Neuronal stem cell (in vitro differentiated cells): ENCODE results near the gene DEPDC5.

Source experiments
- DNase-seq: peaks from one replicate; pipeline ENCODE4 v3.0.0-alpha.2; 2013; ENCODE audit warnings: low spot score
- H2AFZ ChIP-seq: one replicate; pipeline ENCODE4 v1.6.1; 2013; ENCODE audit warnings: mild to moderate bottlenecking, low read length, inconsistent platforms
- H2AK5ac ChIP-seq: 2 replicates; pipeline ENCODE4 v1.6.1; 2013; ENCODE audit warnings: low read depth, mild to moderate bottlenecking, inconsistent platforms, low read length, moderate library complexity, mixed read lengths
- H2BK120ac ChIP-seq: 2 replicates; pipeline ENCODE4 v1.6.1; 2013; ENCODE audit warnings: low read depth, mild to moderate bottlenecking, inconsistent platforms, low read length, moderate library complexity, mixed read lengths
- H2BK12ac ChIP-seq: one replicate; pipeline ENCODE4 v1.6.1; 2013; ENCODE audit warnings: low read length, inconsistent platforms
- H2BK15ac ChIP-seq: 2 replicates; pipeline ENCODE4 v1.6.1; 2013; ENCODE audit warnings: mild to moderate bottlenecking, low read length, inconsistent platforms, mixed read lengths
- H2BK5ac ChIP-seq: one replicate; pipeline ENCODE4 v1.6.1; 2013; ENCODE audit warnings: inconsistent platforms, mild to moderate bottlenecking, low read length, moderate library complexity
- H3K14ac ChIP-seq: one replicate; pipeline ENCODE4 v1.6.1; 2013; ENCODE audit warnings: low read length, inconsistent platforms
- H3K18ac ChIP-seq: 2 replicates; pipeline ENCODE4 v1.6.1; 2013; ENCODE audit warnings: low read length, inconsistent platforms
- H3K23ac ChIP-seq: 2 replicates; pipeline ENCODE4 v1.6.1; 2013; ENCODE audit warnings: low read depth, mild to moderate bottlenecking, mixed read lengths, low read length, inconsistent platforms; ENCODE audit not compliant: poor library complexity
- H3K27ac ChIP-seq: replicated peaks from 3 replicates; pipeline ENCODE4 v1.5.1; 2013; ENCODE audit warnings: low read length, inconsistent platforms
- H3K27me3 ChIP-seq, 3 experiments: 2 replicates each; pipeline ENCODE4 v1.6.1; 2013; ENCODE audit warnings: low read length in 3 of 3, mild to moderate bottlenecking in 2 of 3, inconsistent platforms in 1 of 3, low read depth in 1 of 3, mixed read lengths in 1 of 3, moderate library complexity in 1 of 3; ENCODE audit not compliant: control insufficient read depth in 3 of 3, insufficient read depth in 3 of 3
- H3K36me3 ChIP-seq, 2 donors: replicated peaks in 1 of 2; 2 replicates each; pipeline ENCODE4 v1.6.1; 2013; ENCODE audit warnings: low read length in 2 of 2; ENCODE audit not compliant: control insufficient read depth in 2 of 2, insufficient read depth in 2 of 2
- H3K4ac ChIP-seq: 2 replicates; pipeline ENCODE4 v1.6.1; 2013; ENCODE audit warnings: inconsistent platforms, mild to moderate bottlenecking, low read length, moderate library complexity
- H3K4me1 ChIP-seq, 2 donors: 1 replicate in 1 of 2; 2 replicates in 1 of 2; pipeline ENCODE4 v1.6.1; 2013; ENCODE audit warnings: low read length in 2 of 2, low read depth in 1 of 2; ENCODE audit not compliant: control insufficient read depth in 2 of 2, insufficient read depth in 1 of 2
- H3K4me2 ChIP-seq: one replicate; pipeline ENCODE4 v1.6.1; 2013; ENCODE audit warnings: mild to moderate bottlenecking, low read length, inconsistent platforms; ENCODE audit not compliant: insufficient read depth, poor library complexity, severe bottlenecking
- H3K4me3 ChIP-seq, 2 donors: 2 replicates each; pipeline ENCODE4 v1.5.1; 2013; ENCODE audit warnings: low read length in 2 of 2, mild to moderate bottlenecking in 2 of 2, inconsistent platforms in 1 of 2, moderate library complexity in 1 of 2
- H3K79me1 ChIP-seq: one replicate; pipeline ENCODE4 v1.6.1; 2013; ENCODE audit warnings: low read depth, mild to moderate bottlenecking, inconsistent platforms, low read length, moderate library complexity
- H3K9ac ChIP-seq: one replicate; pipeline ENCODE4 v1.6.1; 2013; ENCODE audit warnings: mild to moderate bottlenecking, low read depth, low read length, inconsistent platforms; ENCODE audit not compliant: poor library complexity
- H3K9me3 ChIP-seq, 2 donors: replicated peaks in 1 of 2; 2 replicates each; pipeline versions ENCODE3 to v1.6.1; 2013; ENCODE audit warnings: low read length in 2 of 2, mild to moderate bottlenecking in 2 of 2, inconsistent platforms in 1 of 2, low read depth in 1 of 2, mixed read lengths in 1 of 2, moderate library complexity in 1 of 2; ENCODE audit not compliant: control insufficient read depth in 2 of 2, insufficient read depth in 1 of 2
- H4K8ac ChIP-seq: one replicate; pipeline ENCODE4 v1.6.1; 2013; ENCODE audit warnings: low read depth, mild to moderate bottlenecking, inconsistent platforms, low read length, moderate library complexity
- H4K91ac ChIP-seq: one replicate; pipeline ENCODE4 v1.6.1; 2013; ENCODE audit warnings: low read length, low read depth, mild to moderate bottlenecking, inconsistent platforms; ENCODE audit not compliant: poor library complexity
- WGBS, 2 donors: extraction: QIAGEN DNeasy Blood & Tissue Kit; methylation state at CpG; one replicate each; pipeline ENCODE4 v1.1.7; 2013; ENCODE audit warnings: missing lambda C conversion rate in 2 of 2, mixed read lengths in 1 of 2; ENCODE audit not compliant: insufficient read length in 2 of 2, insufficient replicate concordance in 1 of 2; ENCODE audit errors: extremely low coverage in 2 of 2; 5-methylcytosine and 5-hydroxymethylcytosine counted together

Gene DEPDC5

DNA sequence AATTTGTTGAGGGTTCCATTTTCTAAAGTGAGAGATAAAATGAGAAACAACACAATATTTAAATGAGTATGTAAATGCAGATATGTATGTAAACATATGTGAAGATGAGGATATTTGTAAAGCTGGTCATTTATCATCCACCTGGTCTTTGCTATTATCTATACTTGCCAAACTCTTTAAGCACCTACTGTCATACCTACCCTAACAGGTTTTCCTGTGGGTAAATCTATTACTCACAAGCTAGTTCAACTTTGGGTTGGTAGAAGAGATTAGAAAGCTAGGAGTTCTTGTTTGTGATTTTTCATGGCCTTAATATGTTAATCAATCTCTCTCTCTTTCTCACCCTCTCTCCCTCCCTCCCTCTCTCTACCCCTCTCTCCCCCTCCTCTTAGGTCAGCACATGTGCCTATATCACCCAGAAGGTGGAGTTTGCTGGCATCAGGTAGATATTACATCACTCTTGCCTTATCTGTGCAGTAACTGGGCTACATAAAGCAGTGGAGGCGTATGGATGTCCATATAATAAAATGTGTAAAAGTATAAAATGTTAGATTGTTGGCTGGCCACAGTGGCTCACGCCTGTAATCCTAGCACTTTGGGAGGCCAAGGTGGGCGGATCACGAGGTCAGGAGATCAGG is 14.7 kb downstream of the DEPDC5 start:
- Histone ChIP-seq H3K23ac (no peak overlapping the region), H2AK5ac (no peak overlapping the region), H4K8ac (no peak overlapping the region), H3K27ac (no peak overlapping the region), H3K4me1 (no peaks in the 10 kb centered on the region), H2BK120ac (no peak overlapping the region), H3K4me3 (no peak overlapping the region), H3K79me1 (no peaks in the 10 kb centered on the region), H3K27me3 (no peaks in the 10 kb centered on the region), H2BK5ac (no peak overlapping the region), H2AFZ (no peak overlapping the region), H3K14ac (no peak overlapping the region), H3K36me3 (peaks cover 6 to 82% of the 10 kb centered on the region in 2 donors), H3K9ac (no peak overlapping the region), H3K4ac (no peak overlapping the region), H3K4me2 (no peak overlapping the region), H2BK12ac (no peak overlapping the region), H3K9me3 (no peaks in the 10 kb centered on the region), H3K18ac (no peak overlapping the region), H4K91ac (no peak overlapping the region), H2BK15ac (no peak overlapping the region)
- no CpG with 5 or more reads among the region's 4 CpGs for WGBS, 2 donors
- DNase-seq, result no peak

DNA sequence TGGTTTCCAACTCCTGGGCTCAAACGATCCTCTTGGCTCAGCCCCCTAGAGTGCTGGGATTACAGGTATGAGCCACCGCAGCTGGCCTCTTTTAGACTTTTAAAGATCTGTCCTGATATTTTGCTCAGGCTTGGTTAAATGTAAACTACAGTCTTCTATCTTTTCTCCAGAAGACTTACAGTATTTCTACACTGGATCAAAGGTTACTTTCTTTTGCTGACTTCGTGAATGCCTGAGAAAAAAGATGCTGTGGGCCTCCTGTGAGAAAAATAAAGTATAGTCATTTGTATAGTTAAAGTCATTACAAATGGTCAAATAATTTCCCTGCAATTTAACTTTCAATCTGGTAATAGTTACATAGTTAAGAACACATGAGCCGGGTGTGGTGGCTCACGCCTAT is 19.6 kb downstream of the DEPDC5 start:
- H2AK5ac ChIP-seq, result no peak overlapping the region
- H3K4me2 ChIP-seq, result no peak overlapping the region
- no peaks in the 10 kb centered on the region for H3K27me3 ChIP-seq
- H4K91ac ChIP-seq, result no peak overlapping the region
- H3K14ac ChIP-seq, result no peak overlapping the region
- no peak overlapping the region for H3K27ac ChIP-seq
- WGBS, 2 donors, result no CpG with 5 or more reads among the region's 5 CpGs
- H2AFZ ChIP-seq, result no peak overlapping the region
- H2BK5ac ChIP-seq, result no peak overlapping the region
- H3K4me3 ChIP-seq, result no peak overlapping the region
- H2BK15ac ChIP-seq, result no peak overlapping the region
- H4K8ac ChIP-seq, result no peak overlapping the region
- no peak for DNase-seq
- H2BK12ac ChIP-seq, result no peak overlapping the region
- H3K9me3 ChIP-seq, result no peaks in the 10 kb centered on the region
- no peaks in the 10 kb centered on the region for H3K79me1 ChIP-seq
- no peaks in the 10 kb centered on the region for H3K4me1 ChIP-seq
- H3K4ac ChIP-seq, result no peak overlapping the region
- H3K18ac ChIP-seq, result no peak overlapping the region
- peaks cover 8 to 79% of the 10 kb centered on the region in 2 donors for H3K36me3 ChIP-seq
- no peak overlapping the region for H3K23ac ChIP-seq
- no peak overlapping the region for H3K9ac ChIP-seq
- H2BK120ac ChIP-seq, result no peak overlapping the region

DNA sequence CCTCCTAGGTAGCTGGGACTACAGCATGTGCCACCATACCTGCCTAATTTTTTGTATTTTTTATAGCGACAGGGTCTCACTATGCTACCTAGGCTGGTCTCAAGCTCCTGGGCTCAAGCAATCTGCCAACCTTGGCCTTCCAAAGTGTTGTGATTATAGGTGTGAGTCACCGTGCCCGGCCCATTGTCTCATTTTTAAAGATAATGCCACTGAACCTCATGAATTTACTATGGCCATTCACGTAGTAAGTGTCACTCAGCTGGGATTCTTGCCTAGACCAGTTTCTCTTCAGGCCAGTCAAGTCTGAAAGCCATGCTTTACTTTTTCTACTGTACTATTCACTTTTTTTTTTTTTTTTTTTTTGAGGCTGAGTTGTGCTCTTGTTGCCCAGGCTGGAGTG is 22.4 kb downstream of the DEPDC5 start:
- H3K9me3 ChIP-seq, result no peaks in the 10 kb centered on the region
- no peak for DNase-seq
- no peak overlapping the region for H4K8ac ChIP-seq
- H3K4me2 ChIP-seq, result no peak overlapping the region
- peaks cover 14 to 76% of the 10 kb centered on the region in 2 donors for H3K36me3 ChIP-seq
- H2BK5ac ChIP-seq, result no peak overlapping the region
- no peak overlapping the region for H3K9ac ChIP-seq
- H2AK5ac ChIP-seq, result no peak overlapping the region
- no peak overlapping the region for H2BK15ac ChIP-seq
- no peaks in the 10 kb centered on the region for H3K4me1 ChIP-seq
- no peak overlapping the region for H2BK12ac ChIP-seq
- no peak overlapping the region for H4K91ac ChIP-seq
- no peak overlapping the region for H3K23ac ChIP-seq
- no peak overlapping the region for H3K27ac ChIP-seq
- H2BK120ac ChIP-seq, result no peak overlapping the region
- H2AFZ ChIP-seq, result no peak overlapping the region
- no peak overlapping the region for H3K4me3 ChIP-seq
- H3K4ac ChIP-seq, result no peak overlapping the region
- H3K14ac ChIP-seq, result no peak overlapping the region
- no peaks in the 10 kb centered on the region for H3K27me3 ChIP-seq
- H3K79me1 ChIP-seq, result no peaks in the 10 kb centered on the region
- H3K18ac ChIP-seq, result no peak overlapping the region
- no CpG with 5 or more reads among the region's 4 CpGs for WGBS, 2 donors

DNA sequence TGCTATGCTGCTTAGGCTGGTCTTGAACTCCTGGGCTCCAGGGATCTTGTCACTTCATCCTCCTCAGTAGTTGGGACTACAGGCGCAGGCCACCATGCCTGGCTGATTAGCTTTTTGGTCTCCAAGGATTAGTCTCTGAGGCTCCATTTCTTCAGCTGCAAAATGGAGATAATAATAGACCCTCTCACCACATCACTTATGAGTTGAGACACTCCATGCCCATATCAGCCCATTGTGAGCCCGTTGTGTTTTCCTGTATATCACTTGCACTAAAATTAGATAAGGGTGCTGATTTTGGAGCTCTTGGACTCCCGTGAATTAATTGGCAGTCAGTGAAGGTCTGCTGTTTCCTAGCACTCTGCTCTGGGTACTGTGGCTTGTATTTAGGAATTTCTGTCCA is 36.0 kb downstream of the DEPDC5 start:
- H2AK5ac ChIP-seq, result no peak overlapping the region
- H4K91ac ChIP-seq, result no peak overlapping the region
- no peaks in the 10 kb centered on the region for H3K79me1 ChIP-seq
- no peak for DNase-seq
- no peak overlapping the region for H3K4ac ChIP-seq
- no CpG with 5 or more reads among the region's 3 CpGs for WGBS, 2 donors
- H3K27me3 ChIP-seq, result no peaks in the 10 kb centered on the region
- H3K9ac ChIP-seq, result no peak overlapping the region
- H4K8ac ChIP-seq, result no peak overlapping the region
- H3K9me3 ChIP-seq, result no peaks in the 10 kb centered on the region
- H3K4me1 ChIP-seq, result no peaks in the 10 kb centered on the region
- peaks cover 0 to 79% of the 10 kb centered on the region in 2 donors for H3K36me3 ChIP-seq
- H3K23ac ChIP-seq, result no peak overlapping the region
- H3K18ac ChIP-seq, result no peak overlapping the region
- H2BK5ac ChIP-seq, result no peak overlapping the region
- no peak overlapping the region for H2BK15ac ChIP-seq
- no peak overlapping the region for H3K4me2 ChIP-seq
- no peak overlapping the region for H3K4me3 ChIP-seq
- no peak overlapping the region for H3K27ac ChIP-seq
- H2BK120ac ChIP-seq, result no peak overlapping the region
- no peak overlapping the region for H2BK12ac ChIP-seq
- H3K14ac ChIP-seq, result no peak overlapping the region
- H2AFZ ChIP-seq, result no peak overlapping the region
